ENCODE results near the gene C17orf107.

- TF ChIP-seq CTCF (conservative IDR thresholded peaks at IDR 0.05; ENCODE audit: low read length), result no peak
- TF ChIP-seq EZH2phosphoT487 (IDR thresholded peaks at IDR 0.05; ENCODE audit: borderline replicate concordance, low read depth, low read length), result no peak
Measured at GRCh38 chr17:4862720-4863119, 36.6 kb upstream of the C17orf107 start.

Measured in OCI-LY7 (cell line).